Activated CD4-positive, alpha-beta T cell treated with anti-CD3 and anti-CD28 coated beads, Interleukin-2, amount 10 ng/mL, durations not matched to agents 24 days and 14 days (primary cell): ENCODE results near the gene ELP4. TPM values are rescaled to one million over a fixed set of nuclear protein-coding genes. Genes with fewer than 3 reads are reported as not detected.

Source experiments
- DNase-seq: peaks from one replicate; pipeline ENCODE4 v3.0.0; 2022
- H3K27ac Mint-ChIP-seq: one replicate; pipeline ENCODE4 v1.8.0; 2022; ENCODE audit warnings: mild to moderate bottlenecking, mixed read lengths
- H3K27me3 Mint-ChIP-seq: one replicate; pipeline ENCODE4 v1.8.0; 2022; ENCODE audit warnings: mixed read lengths
- H3K36me3 Mint-ChIP-seq: one replicate; pipeline ENCODE4 v1.8.0; 2022; ENCODE audit warnings: low read depth, mild to moderate bottlenecking, mixed read lengths
- H3K4me1 Mint-ChIP-seq: one replicate; pipeline ENCODE4 v1.8.0; 2021; ENCODE audit warnings: mixed read lengths
- H3K4me3 Mint-ChIP-seq: one replicate; pipeline ENCODE4 v1.8.0; 2022; ENCODE audit warnings: mild to moderate bottlenecking, moderate library complexity, mixed read lengths
- H3K9me3 Mint-ChIP-seq: one replicate; pipeline ENCODE4 v1.8.0; 2021; ENCODE audit warnings: mixed read lengths
- intact Hi-C: fragments of 100-400 bp; cut with micrococcal nuclease; formaldehyde crosslinking; loops from one replicate; pipeline ENCODE4 v1.15.1; 2023
- total RNA-seq: library from RNA; stranded (reverse); gene quantifications from 2 replicates; pipeline ENCODE4 v1.2.3, GENCODE V29; 2022

Gene ELP4
- total RNA-seq, 1 donor from 2014 or later, result 17.4 TPM

- Mint-ChIP-seq H3K27ac (peak overlapping the region; percentile 36), H3K9me3 (peaks cover 14% of the 10 kb centered on the region), H3K27me3 (peaks cover 76% of the 10 kb centered on the region), H3K36me3 (peaks cover 5% of the 10 kb centered on the region), H3K4me1 (peaks cover 20% of the 10 kb centered on the region), H3K4me3 (peak overlapping the region; percentile 44)
- no peak for DNase-seq
- intact Hi-C loops, result loop anchor here (2.0 kb wide), 1 partner anchor 18 kb away; no protein-coding TSS in a partner anchor
These were observed 299.4 kb downstream of the ELP4 start for GRCh38 chr11:31808721-31809540.

GRCh38 chr11:31809541-31809856, 299.9 kb downstream of the ELP4 start:
- intact Hi-C loops, result loop anchor here (2.0 kb wide), 1 partner anchor 17 kb away; no protein-coding TSS in a partner anchor
- no peak for DNase-seq
- Mint-ChIP-seq H3K27ac (peak overlapping the region; percentile 36), H3K27me3 (peaks cover 74% of the 10 kb centered on the region), H3K36me3 (peaks cover 5% of the 10 kb centered on the region), H3K4me1 (peaks cover 16% of the 10 kb centered on the region), H3K9me3 (peaks cover 12% of the 10 kb centered on the region), H3K4me3 (peak overlapping the region; percentile 44)

GRCh38 chr11:31809857-31810778, 300.6 kb downstream of the ELP4 start:
- Mint-ChIP-seq H3K4me1 (peaks cover 16% of the 10 kb centered on the region), H3K9me3 (peaks cover 8% of the 10 kb centered on the region), H3K4me3 (peak overlapping the region; percentile 46), H3K27ac (peak overlapping the region; percentile 36), H3K27me3 (peaks cover 76% of the 10 kb centered on the region), H3K36me3 (peaks cover 6% of the 10 kb centered on the region)
- DNase-seq, result peak; percentile 60
- intact Hi-C loops, result loop anchor here (2.0 kb wide), 1 partner anchor 17 kb away; no protein-coding TSS in a partner anchor

GRCh38 chr11:31810779-31811647, 301.4 kb downstream of the ELP4 start, which contains the start of gene PAX6:
TSS of gene PAX6 (minus strand) at chr11:31811322. CDS start at chr11:31806411, 4,911 bp downstream.
- Mint-ChIP-seq H3K4me1 (peaks cover 18% of the 10 kb centered on the region), H3K27ac (peak within 1 kb of the TSS; percentile 79), H3K4me3 (peak within 1 kb of the TSS; percentile 72), H3K9me3 (peaks cover 8% of the 10 kb centered on the region), H3K36me3 (peaks cover 7% of the 10 kb centered on the region), H3K27me3 (peaks cover 77% of the 10 kb centered on the region)
- intact Hi-C loops, result no loop called here
- no peak for DNase-seq

- Mint-ChIP-seq H3K9me3 (peaks cover 5% of the 10 kb centered on the region), H3K4me3 (peak overlapping the region; percentile 72), H3K27ac (peak overlapping the region; percentile 65), H3K36me3 (peaks cover 9% of the 10 kb centered on the region), H3K4me1 (peaks cover 22% of the 10 kb centered on the region), H3K27me3 (peaks cover 71% of the 10 kb centered on the region)
- intact Hi-C loops, result no loop called here
- DNase-seq, result peak; percentile 62
These were observed 303.1 kb downstream of the ELP4 start for GRCh38 chr11:31812383-31813381.

- peak; percentile 52 for DNase-seq
- Mint-ChIP-seq H3K4me3 (peak overlapping the region; percentile 34), H3K4me1 (peaks cover 22% of the 10 kb centered on the region), H3K36me3 (peaks cover 9% of the 10 kb centered on the region), H3K27ac (no peak overlapping the region), H3K27me3 (peaks cover 68% of the 10 kb centered on the region), H3K9me3 (peaks cover 5% of the 10 kb centered on the region)
- intact Hi-C loops, result loop anchor here (1.0 kb wide), 1 partner anchor 10 kb away; no protein-coding TSS in a partner anchor
These were observed 304.0 kb downstream of the ELP4 start for GRCh38 chr11:31813391-31814175.

- DNase-seq, result no peak
- Mint-ChIP-seq H3K4me3 (no peak overlapping the region), H3K36me3 (peaks cover 9% of the 10 kb centered on the region), H3K27ac (no peak overlapping the region), H3K4me1 (peaks cover 22% of the 10 kb centered on the region), H3K9me3 (peaks cover 4% of the 10 kb centered on the region), H3K27me3 (peaks cover 66% of the 10 kb centered on the region)
- intact Hi-C loops, result loop anchor here (1.0 kb wide), 1 partner anchor 11 kb away; no protein-coding TSS in a partner anchor
These were observed 304.8 kb downstream of the ELP4 start for GRCh38 chr11:31814176-31814868.

GRCh38 chr11:31815711-31816467, 306.3 kb downstream of the ELP4 start:
- H3K9me3 Mint-ChIP-seq, result no peaks in the 10 kb centered on the region

GRCh38 chr11:31816468-31817053, 307.0 kb downstream of the ELP4 start:
- H3K27me3 Mint-ChIP-seq, result peaks cover 69% of the 10 kb centered on the region
- H3K9me3 Mint-ChIP-seq, result peaks cover 2% of the 10 kb centered on the region
- peaks cover 9% of the 10 kb centered on the region for H3K36me3 Mint-ChIP-seq
- no peak overlapping the region for H3K4me3 Mint-ChIP-seq
- peak overlapping the region; percentile 48 for H3K27ac Mint-ChIP-seq
- DNase-seq, result peak; percentile 55
- peaks cover 12% of the 10 kb centered on the region for H3K4me1 Mint-ChIP-seq
- intact Hi-C loops, result no loop called here

More at GRCh38 chr11:31815711-31816467, 306.3 kb downstream of the ELP4 start:
- DNase-seq, result no peak
- Mint-ChIP-seq H3K4me3 (no peak overlapping the region), H3K27me3 (peaks cover 67% of the 10 kb centered on the region), H3K27ac (peak overlapping the region; percentile 48), H3K36me3 (peaks cover 9% of the 10 kb centered on the region), H3K4me1 (peaks cover 15% of the 10 kb centered on the region)
- intact Hi-C loops, result no loop called here

- peak overlapping the region; percentile 45 for H3K27ac Mint-ChIP-seq
- intact Hi-C loops, result no loop called here
- H3K9me3 Mint-ChIP-seq, result peaks cover 6% of the 10 kb centered on the region
- H3K4me1 Mint-ChIP-seq, result peaks cover 10% of the 10 kb centered on the region
- H3K4me3 Mint-ChIP-seq, result no peak overlapping the region
- peak; percentile 67 for DNase-seq
- H3K36me3 Mint-ChIP-seq, result peaks cover 7% of the 10 kb centered on the region
- peaks cover 71% of the 10 kb centered on the region for H3K27me3 Mint-ChIP-seq
These were observed 307.6 kb downstream of the ELP4 start for GRCh38 chr11:31817054-31817620.
